GM19035 (cell line): ENCODE data around the gene SIPA1.
"Not testable (repeated sequence)": the region's sequence is repeated elsewhere in the genome, so short reads cannot be mapped to it uniquely, and the experiment has no call there.

Experiments
- ATAC-seq: cut with Tn5 transposase; IDR thresholded peaks from one replicate; pipeline ENCODE4 v1.9.1; 2021; ENCODE audit not compliant: unreplicated experiment

SIPA1 gene

GRCh38 chr11:65658174-65659021 is 20.5 kb downstream of the SIPA1 start:
- ATAC-seq: no peak

DNA sequence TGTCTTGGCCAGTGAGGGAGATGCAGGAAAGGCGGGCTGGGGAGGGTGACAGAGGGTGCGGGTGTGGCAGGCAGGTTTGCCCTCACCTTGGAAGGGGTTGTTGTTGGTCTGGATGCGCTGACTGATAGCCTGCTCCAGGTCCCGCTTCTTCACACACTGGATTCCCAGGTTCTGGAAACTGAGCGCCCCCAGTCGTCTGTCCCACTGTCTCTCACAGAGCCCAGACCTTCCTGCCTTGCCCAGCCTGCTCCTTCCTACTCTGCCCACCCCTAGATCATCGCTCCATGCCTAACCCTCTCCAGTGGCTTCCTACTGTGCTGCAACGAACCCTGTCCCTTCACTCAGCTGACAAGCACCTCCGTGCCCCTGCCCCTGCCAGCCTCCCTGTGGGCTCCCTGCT is 22.1 kb downstream of the SIPA1 start:
- no peak for ATAC-seq

GRCh38 chr11:65660908-65661307 is 23.0 kb downstream of the SIPA1 start:
- ATAC-seq: not testable (repeated sequence)

- ATAC-seq: no peak
Observed at GRCh38 chr11:65661599-65662246, 23.8 kb downstream of the SIPA1 start.

DNA sequence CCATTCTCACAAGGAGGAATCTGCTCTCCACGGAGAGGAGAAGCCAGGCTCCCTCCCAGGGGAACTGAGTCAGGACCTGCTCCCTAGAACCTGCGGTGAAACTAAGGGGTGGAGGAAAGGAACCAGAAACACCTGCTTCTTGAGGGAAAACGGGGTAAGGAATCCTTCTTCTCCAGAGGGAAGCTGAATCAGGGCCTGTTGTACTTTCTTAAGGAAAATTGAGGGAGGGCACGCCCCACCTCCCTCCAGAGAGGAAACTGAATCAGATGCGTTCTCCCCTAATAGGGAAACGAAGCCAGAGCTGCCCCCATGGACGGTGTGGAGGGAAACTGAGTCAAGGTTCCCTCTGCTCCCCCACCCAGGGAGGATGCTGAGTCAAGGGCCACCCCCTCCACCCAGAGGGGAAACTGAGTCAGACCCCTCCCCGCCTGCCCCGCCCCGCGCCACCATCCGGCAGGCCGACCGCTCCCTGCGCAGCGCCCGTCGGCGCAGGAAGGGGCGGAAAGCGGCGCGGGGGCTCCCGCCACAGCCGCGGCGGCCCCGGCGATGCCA is 24.4 kb downstream of the SIPA1 start:
- peak; percentile 18 for ATAC-seq

DNA sequence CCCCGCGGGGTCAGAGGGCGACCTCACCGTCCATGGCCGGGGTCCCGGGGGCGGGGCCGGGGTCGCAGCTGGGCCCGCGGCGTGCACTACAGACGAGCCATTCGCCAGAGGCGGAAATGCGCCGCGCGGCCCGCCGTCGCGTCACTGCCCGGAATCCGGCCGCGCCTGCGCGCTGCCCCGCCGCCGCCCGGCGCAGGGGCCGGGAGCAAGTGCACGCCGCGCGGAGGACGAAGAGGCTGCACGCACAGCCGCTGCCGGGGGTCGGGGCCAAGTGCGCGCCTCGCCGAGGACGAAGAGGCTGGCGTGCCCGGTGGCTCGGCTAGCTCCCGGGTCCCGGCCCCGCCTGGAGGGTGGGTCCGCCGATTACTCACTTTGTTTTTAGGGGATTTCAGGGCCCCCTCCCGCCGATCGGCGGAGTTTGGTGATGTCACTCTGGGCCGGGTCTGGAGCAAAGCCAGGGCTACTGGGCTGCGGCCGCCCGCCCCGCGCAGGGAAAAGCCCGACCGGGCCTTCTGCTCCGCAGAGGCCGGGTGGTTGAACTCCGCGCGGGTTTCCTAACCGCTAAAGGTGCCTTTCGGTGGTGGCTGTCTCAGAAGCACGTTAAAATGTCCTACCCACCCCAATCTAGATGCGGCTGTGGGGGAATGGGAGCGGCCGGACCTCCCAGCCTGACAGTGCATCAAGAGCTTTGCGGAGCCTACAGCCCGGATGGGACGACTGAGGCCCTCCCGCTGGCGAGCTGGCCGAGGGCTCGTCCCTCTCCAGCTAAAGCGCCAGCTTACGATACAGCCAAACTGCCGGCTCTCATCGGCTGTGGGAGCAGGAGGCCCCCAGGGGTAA is 25.1 kb downstream of the SIPA1 start, which contains the start of gene RELA:
Gene RELA, minus strand, starts transcription at position 118 of the 840 bp plus-strand sequence. Its CDS starts 84 bp downstream, at position 34.
- peak; percentile 85 for ATAC-seq

DNA sequence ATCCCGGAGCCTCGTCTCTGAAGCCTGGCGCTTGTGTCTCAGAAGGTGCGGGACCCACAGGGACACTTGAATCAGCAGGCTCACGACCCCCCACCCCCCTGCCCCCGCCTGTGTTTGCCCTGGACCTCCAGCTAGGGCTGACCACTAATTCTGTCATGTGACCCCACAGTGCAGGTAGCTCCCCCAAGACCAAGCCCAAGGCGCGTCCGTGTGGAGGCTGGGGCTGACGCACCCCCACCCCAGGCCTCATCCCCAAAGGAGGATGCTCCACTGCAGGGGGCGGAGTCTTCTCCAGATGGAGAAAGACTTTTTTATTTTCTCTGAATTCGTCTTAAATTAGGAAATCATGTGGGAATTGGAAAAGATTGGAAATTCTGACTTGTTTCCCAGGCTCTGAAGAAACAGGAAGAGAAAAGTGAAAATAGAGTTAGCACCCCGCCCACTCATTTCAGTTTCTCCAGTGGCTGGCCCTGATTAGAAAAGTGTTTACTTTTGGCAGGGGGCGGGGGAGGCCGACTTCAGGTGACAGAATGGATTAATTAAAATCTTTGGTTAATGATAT is 25.8 kb downstream of the SIPA1 start:
- ATAC-seq: peak; percentile 20

DNA sequence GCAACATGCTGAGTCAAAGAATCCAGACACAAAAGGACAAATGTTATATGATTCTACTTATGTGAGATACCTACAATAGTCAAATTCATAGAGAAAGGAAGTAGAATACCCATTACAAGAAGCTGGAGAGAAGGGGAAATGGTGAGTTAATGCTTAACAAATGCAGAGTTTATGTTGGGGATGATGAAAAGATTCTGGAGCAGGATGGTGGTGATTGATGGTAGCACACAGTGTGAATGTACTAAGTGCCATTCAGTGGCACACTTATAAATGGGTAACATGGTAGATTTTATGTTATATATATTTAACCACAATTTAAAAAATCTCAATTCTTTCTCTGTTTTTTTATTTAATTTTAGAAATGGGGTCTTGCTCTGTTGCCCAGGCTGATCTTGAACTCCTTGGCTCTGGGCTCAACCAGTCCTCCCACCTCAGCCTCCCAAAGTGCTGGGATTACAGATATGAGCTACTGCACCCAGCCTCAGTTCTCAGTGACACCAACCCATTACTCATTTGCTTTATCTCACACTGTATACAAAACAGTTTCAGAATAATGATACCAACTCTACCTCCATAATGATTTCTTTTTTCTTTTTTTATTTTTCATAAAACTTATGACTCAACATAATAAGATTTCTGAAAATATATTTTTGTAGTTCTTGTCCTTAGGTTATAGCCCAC is 34.4 kb downstream of the SIPA1 start:
- ATAC-seq: no peak

GRCh38 chr11:65672982-65673381 is 35.1 kb downstream of the SIPA1 start:
- ATAC-seq: no peak

GRCh38 chr11:65680192-65680743 is 42.4 kb downstream of the SIPA1 start:
- ATAC-seq: no peak

DNA sequence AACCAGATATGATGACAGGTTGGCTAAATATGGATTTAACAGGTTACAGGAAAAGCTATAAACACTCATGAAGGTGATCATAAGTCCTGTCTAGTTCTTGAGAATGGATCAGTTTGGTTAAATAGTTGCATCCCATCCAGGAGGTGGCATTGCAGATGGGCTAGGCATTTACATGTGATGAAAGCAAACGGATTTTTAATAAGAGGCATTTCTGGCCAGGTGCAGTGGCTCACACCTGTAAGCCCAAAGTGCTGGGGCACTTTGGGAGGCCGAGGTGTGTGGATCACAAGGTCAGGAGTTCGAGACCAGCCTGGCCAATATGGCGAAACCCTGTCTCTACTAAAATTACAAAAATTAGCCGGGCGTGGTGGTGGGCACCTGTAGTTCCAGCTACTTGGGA is 45.6 kb downstream of the SIPA1 start:
- ATAC-seq: not testable (repeated sequence)

DNA sequence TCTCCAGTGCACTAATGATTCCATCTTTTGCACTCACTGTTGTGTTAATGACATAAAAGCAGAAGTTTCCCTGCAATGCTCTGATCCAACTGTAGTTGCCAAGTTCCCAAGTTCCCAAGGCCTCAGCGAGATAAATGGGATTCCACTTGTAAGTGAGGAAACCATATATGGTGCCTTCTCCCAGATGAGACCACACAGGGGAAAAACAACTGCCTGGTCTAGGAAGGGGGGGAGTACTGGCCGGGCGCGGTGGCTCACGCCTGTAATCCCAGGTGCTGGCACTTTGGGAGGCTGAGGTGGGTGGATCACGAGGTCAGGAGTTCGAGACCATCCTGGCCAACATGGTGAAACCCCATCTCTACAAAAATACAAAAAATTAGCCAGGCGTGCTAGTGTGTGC is 48.1 kb downstream of the SIPA1 start:
- no peak for ATAC-seq

- not testable (repeated sequence) for ATAC-seq
Observed at GRCh38 chr11:65691847-65692246, 53.9 kb downstream of the SIPA1 start.

DNA sequence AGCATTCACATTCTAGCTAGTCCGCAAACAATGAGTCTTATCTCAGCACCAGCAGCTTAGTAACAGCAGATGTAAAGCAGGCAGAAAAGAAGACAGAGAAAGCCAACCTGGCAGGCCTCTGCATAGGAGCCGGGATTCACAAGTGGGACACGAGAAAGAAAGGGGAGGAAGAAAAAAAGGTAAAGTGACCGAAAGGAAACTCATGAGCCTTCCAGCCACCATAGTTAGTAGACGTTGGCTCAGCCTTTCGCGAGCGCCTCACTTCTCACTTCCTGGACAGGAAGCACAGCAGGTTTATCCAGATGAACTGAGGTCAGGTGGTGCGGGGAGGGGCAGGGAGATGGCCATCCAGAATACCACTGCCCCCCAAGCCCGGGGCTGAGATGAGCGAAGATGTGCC is 54.5 kb downstream of the SIPA1 start:
- ATAC-seq: no peak

- ATAC-seq: no peak
Observed at GRCh38 chr11:65695459-65696241, 57.7 kb downstream of the SIPA1 start.

DNA sequence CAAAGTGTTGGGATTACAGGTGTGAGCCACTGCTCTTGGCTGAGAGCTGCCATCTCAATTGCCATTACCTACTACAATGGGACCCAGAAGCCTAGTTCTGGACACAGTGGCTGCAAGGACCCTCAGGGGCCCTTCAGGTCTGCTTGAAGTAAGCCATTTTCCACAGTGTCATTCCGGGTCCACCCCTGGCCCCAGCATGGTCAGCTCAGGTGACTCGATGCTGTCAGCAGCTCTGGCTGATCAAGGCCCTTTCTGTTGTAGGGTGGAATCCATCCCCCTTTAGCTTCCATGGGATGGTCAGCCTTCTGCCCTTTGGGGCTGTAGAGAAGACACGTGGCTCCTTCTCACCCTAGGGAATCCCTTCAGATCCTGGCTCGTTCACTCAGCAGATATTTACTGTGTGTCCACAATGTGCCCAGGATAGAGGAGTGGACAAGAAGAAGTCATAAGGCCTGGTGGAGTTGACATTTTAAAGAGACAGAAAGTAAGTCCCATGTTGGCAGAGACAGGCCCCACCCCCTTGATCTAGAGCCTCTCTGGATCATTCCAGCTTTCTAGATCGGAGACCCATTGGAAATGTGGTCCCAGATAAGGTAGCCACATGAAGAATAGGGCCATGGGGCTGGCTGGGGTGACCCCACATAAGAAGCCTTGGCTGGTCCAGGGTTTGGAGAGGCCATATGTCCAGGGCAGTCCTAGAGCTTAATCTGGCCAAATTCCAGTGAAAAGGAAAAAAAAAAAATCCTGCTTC is 59.1 kb downstream of the SIPA1 start:
- ATAC-seq: no peak

DNA sequence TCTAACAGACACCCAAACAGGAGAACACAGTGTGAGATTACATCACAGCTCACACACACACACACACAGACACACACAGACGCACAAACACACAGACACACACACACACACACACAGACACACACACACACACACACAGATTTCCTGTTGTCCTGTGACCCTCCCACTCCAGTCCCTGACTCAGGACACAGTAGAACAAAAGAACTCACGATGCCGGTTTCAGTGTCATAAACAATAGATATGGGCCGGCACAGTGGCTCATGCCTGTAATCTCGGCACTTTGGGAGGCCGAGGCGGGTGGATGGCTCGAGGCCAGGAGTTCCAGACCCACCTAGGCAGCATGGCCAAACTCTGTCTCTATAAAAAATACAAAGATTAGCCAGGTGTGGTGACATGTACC is 60.3 kb downstream of the SIPA1 start:
- ATAC-seq: no peak

DNA sequence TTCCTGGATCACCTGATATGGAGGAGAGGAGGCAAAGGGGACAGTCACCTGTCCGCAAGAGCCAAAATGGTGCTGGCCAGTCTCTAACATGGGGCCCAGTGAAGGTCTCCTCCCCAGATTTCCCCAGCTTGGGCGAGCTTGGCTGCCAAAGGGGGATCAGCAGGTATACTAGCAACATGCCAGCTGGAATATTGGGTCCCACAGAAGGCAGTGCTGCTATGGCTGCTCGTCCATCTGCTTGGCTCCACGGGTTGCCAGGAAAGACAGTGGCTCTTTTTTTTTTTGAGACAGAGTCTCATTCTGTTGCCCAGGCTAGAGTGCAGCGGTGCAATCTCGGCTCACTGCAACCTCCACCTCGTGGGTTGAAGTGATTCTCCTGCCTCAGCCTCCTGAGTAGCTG is 61.4 kb downstream of the SIPA1 start:
- no peak for ATAC-seq
